HTR-8/SVneo (cell line): ENCODE measurements around the gene VSTM2L.
"Not testable (repeated sequence)": the region's sequence is repeated elsewhere in the genome, so short reads cannot be mapped to it uniquely, and the experiment has no call there.

ENCODE experiments used
- DNase-seq: peaks from one replicate; pipeline ENCODE4 v3.0.0; 2011; ENCODE audit warnings: low spot score, mixed read lengths; ENCODE audit not compliant: insufficient read length
- FAIRE-seq: peaks from 2 replicates; lab custom pipeline; 2011; peaks lifted over from hg19 to GRCh38; lab: Jason Lieb, UNC

The VSTM2L gene

GRCh38 chr20:37902504-37903313, at the start of gene VSTM2L:
Gene VSTM2L (plus strand): TSS chr20:37903127. CDS start chr20:37903351, 224 bp downstream.
- DNase-seq (no peak), FAIRE-seq (no peak)

GRCh38 chr20:37853823-37854375, 49.0 kb upstream of the VSTM2L start:
- FAIRE-seq (no peak), DNase-seq (no peak)

GRCh38 chr20:37856034-37856433, 46.9 kb upstream of the VSTM2L start:
- FAIRE-seq, DNase-seq: not testable (repeated sequence)

- no peak for DNase-seq
- FAIRE-seq, result peak; percentile 89
Measured at GRCh38 chr20:37856932-37857660, 45.8 kb upstream of the VSTM2L start.

- FAIRE-seq (no peak), DNase-seq (no peak)
Measured at GRCh38 chr20:37859406-37860171, 43.3 kb upstream of the VSTM2L start.

- FAIRE-seq (no peak), DNase-seq (no peak)
Measured at GRCh38 chr20:37863289-37863688, 39.6 kb upstream of the VSTM2L start.

GRCh38 chr20:37864298-37864697, 38.6 kb upstream of the VSTM2L start:
- no peak for FAIRE-seq

GRCh38 chr20:37866051-37866450, 36.9 kb upstream of the VSTM2L start:
- DNase-seq (no peak), FAIRE-seq (no peak)

More at GRCh38 chr20:37864298-37864697, 38.6 kb upstream of the VSTM2L start:
- no peak for DNase-seq

- no peak for DNase-seq
- FAIRE-seq, result peak; percentile 54
Measured at GRCh38 chr20:37867289-37868195, 35.4 kb upstream of the VSTM2L start.

GRCh38 chr20:37868851-37869333, 34.0 kb upstream of the VSTM2L start:
- no peak for DNase-seq
- FAIRE-seq, result peak; percentile 13

GRCh38 chr20:37869334-37869861, 33.5 kb upstream of the VSTM2L start:
- no peak for DNase-seq
- FAIRE-seq, result no peak

- DNase-seq (no peak), FAIRE-seq (peak; percentile 4)
Measured at GRCh38 chr20:37870294-37870693, 32.6 kb upstream of the VSTM2L start.

- FAIRE-seq, result no peak
- DNase-seq, result no peak
Measured at GRCh38 chr20:37871751-37872150, 31.2 kb upstream of the VSTM2L start.

- DNase-seq (no peak), FAIRE-seq (no peak)
Measured at GRCh38 chr20:37872161-37872560, 30.8 kb upstream of the VSTM2L start.

GRCh38 chr20:37873884-37874283, 29.0 kb upstream of the VSTM2L start:
- no peak for DNase-seq
- FAIRE-seq, result no peak

GRCh38 chr20:37875460-37876175, 27.3 kb upstream of the VSTM2L start:
- FAIRE-seq, result no peak
- no peak for DNase-seq

- no peak for DNase-seq
- no peak for FAIRE-seq
Measured at GRCh38 chr20:37876863-37877262, 26.1 kb upstream of the VSTM2L start.
